MM.1S (cell line): ENCODE data around the gene GSE1.

Experiments
- DNase-seq: peaks from one replicate; pipeline ENCODE4 v3.0.0-alpha.2; 2015
- H2AFZ ChIP-seq: fragments of 300-600 bp; sonication (generic); 2 replicates; pipeline ENCODE4 v1.6.0; 2016; ENCODE audit warnings: antibody characterized with exemption, low read length
- H3F3A ChIP-seq: fragments of 300-600 bp; sonication (generic); 2 replicates; pipeline ENCODE4 v1.6.1; 2016; ENCODE audit warnings: mild to moderate bottlenecking, antibody characterized with exemption, low read length, moderate library complexity, mixed read lengths; ENCODE audit not compliant: insufficient read depth
- H3K27ac ChIP-seq: fragments of 300-600 bp; sonication (generic); 2 replicates; pipeline ENCODE4 v1.5.1; 2016; ENCODE audit warnings: mild to moderate bottlenecking, low read length
- H3K27me3 ChIP-seq: fragments of 300-600 bp; sonication (generic); replicated peaks from 2 replicates; pipeline ENCODE4 v1.6.0; 2016; ENCODE audit warnings: low read length; ENCODE audit not compliant: insufficient read depth
- H3K36me3 ChIP-seq: fragments of 300-600 bp; sonication (generic); replicated peaks from 2 replicates; pipeline ENCODE4 v1.6.1; 2016; ENCODE audit warnings: mild to moderate bottlenecking, low read length, mixed read lengths; ENCODE audit not compliant: insufficient read depth
- H3K4me1 ChIP-seq: fragments of 300-600 bp; sonication (generic); 2 replicates; pipeline ENCODE4 v1.6.1; 2016; ENCODE audit warnings: low read length, mixed read lengths
- H3K4me2 ChIP-seq: fragments of 300-600 bp; sonication (generic); 2 replicates; pipeline ENCODE4 v1.6.0; 2016; ENCODE audit warnings: low read depth, low read length
- H3K4me3 ChIP-seq: fragments of 300-600 bp; sonication (generic); 2 replicates; pipeline ENCODE4 v1.5.1; 2016; ENCODE audit warnings: low read length, mixed read lengths
- H3K79me2 ChIP-seq: fragments of 300-600 bp; sonication (generic); 2 replicates; pipeline ENCODE4 v1.6.1; 2016; ENCODE audit warnings: mixed run types, low read length, mixed read lengths
- H3K9ac ChIP-seq: fragments of 300-600 bp; sonication (generic); 2 replicates; pipeline ENCODE4 v1.6.1; 2016; ENCODE audit warnings: low read length, mixed read lengths
- H3K9me2 ChIP-seq: fragments of 300-600 bp; sonication (generic); replicated peaks from 2 replicates; pipeline ENCODE4 v1.6.1; 2016; ENCODE audit warnings: mild to moderate bottlenecking, low read length, mixed read lengths; ENCODE audit not compliant: insufficient read depth
- H3K9me3 ChIP-seq: fragments of 300-600 bp; sonication (generic); replicated peaks from 2 replicates; pipeline ENCODE4 v1.6.1; 2016; ENCODE audit warnings: mild to moderate bottlenecking, low read length, mixed read lengths; ENCODE audit not compliant: insufficient read depth
- H4K20me1 ChIP-seq: fragments of 300-600 bp; sonication (generic); 2 replicates; pipeline ENCODE4 v1.6.1; 2016; ENCODE audit warnings: mild to moderate bottlenecking, low read length, moderate library complexity, mixed read lengths; ENCODE audit not compliant: insufficient read depth
- CTCF ChIP-seq: fragments of 300-600 bp; sonication (generic); IDR thresholded peaks from 2 replicates; pipeline ENCODE4 v1.5.1; 2016; ENCODE audit warnings: antibody characterized with exemption, low read length, mixed read lengths
- EZH2 ChIP-seq: fragments of 300-600 bp; sonication (generic); optimal IDR thresholded peaks from 2 replicates; pipeline ENCODE3; 2017; ENCODE audit warnings: low read depth, mild to moderate bottlenecking, antibody characterized with exemption, low read length, mixed read lengths
- EZH2phosphoT487 ChIP-seq: fragments of 300-600 bp; sonication (generic); IDR thresholded peaks from 2 replicates; pipeline ENCODE4 v1.6.1; 2018; ENCODE audit warnings: antibody characterized with exemption, low read length

Gene GSE1

GRCh38 chr16:85708338-85708737, 95.2 kb downstream of the GSE1 start:
- no peak overlapping the region for H3K4me2 ChIP-seq
- H4K20me1 ChIP-seq = no peaks in the 10 kb centered on the region
- no peak overlapping the region for H2AFZ ChIP-seq
- H3K4me3 ChIP-seq = no peak overlapping the region
- H3K9me2 ChIP-seq = no peaks in the 10 kb centered on the region
- no peak overlapping the region for H3K9ac ChIP-seq
- H3K27me3 ChIP-seq = no peaks in the 10 kb centered on the region; the same call in 1 of the 2 replicates
- DNase-seq = no peak
- H3K27ac ChIP-seq = no peak overlapping the region
- TF ChIP-seq EZH2 (no peak), CTCF (no peak), EZH2phosphoT487 (no peak)
- no peaks in the 10 kb centered on the region for H3K4me1 ChIP-seq
- H3K36me3 ChIP-seq = no peaks in the 10 kb centered on the region
- H3F3A ChIP-seq = no peaks in the 10 kb centered on the region
- H3K79me2 ChIP-seq = no peaks in the 10 kb centered on the region
- H3K9me3 ChIP-seq = no peaks in the 10 kb centered on the region

- Histone ChIP-seq H3K9me3 (no peaks in the 10 kb centered on the region), H3K4me3 (no peak overlapping the region), H3K4me2 (no peak overlapping the region), H3K4me1 (no peaks in the 10 kb centered on the region), H2AFZ (no peak overlapping the region), H3K79me2 (no peaks in the 10 kb centered on the region), H3K27me3 (no peaks in the 10 kb centered on the region; the same call in 1 of the 2 replicates), H3K9ac (no peak overlapping the region), H3K36me3 (no peaks in the 10 kb centered on the region), H3K9me2 (no peaks in the 10 kb centered on the region), H3K27ac (no peak overlapping the region), H3F3A (no peaks in the 10 kb centered on the region), H4K20me1 (no peaks in the 10 kb centered on the region)
- no peak for DNase-seq
- TF ChIP-seq EZH2 (no peak), EZH2phosphoT487 (no peak), CTCF (no peak)
These were observed 96.9 kb downstream of the GSE1 start for GRCh38 chr16:85709766-85710585.

- no peak for DNase-seq
- no peak for TF ChIP-seq CTCF
- TF ChIP-seq EZH2 = no peak
- no peak for TF ChIP-seq EZH2phosphoT487
- Histone ChIP-seq H3K4me1 (no peaks in the 10 kb centered on the region), H3K4me3 (no peak overlapping the region), H3F3A (no peaks in the 10 kb centered on the region), H3K9ac (no peak overlapping the region), H3K4me2 (no peak overlapping the region), H4K20me1 (no peaks in the 10 kb centered on the region), H3K27me3 (peaks cover 6% of the 10 kb centered on the region; the same call in 1 of the 2 replicates), H3K27ac (no peak overlapping the region), H3K36me3 (no peaks in the 10 kb centered on the region), H3K9me2 (no peaks in the 10 kb centered on the region), H2AFZ (no peak overlapping the region), H3K79me2 (no peaks in the 10 kb centered on the region), H3K9me3 (no peaks in the 10 kb centered on the region)
These were observed 97.6 kb downstream of the GSE1 start for GRCh38 chr16:85710732-85711131.
